ENCODE data around the gene C15orf62. TPM values are rescaled to one million over a fixed set of nuclear protein-coding genes. Genes with fewer than 3 reads are reported as not detected.

The C15orf62 gene
- total RNA-seq, 1 experiment from 2014 or later: 0.72 TPM

Other genes with a start within 250 kb of the C15orf62 start
- gene CCDC32, start 204.9 kb upstream of the C15orf62 start, total RNA-seq (2021): 12.8 to 15.6 TPM (median 13.7 TPM) in 3 replicates
- gene RPUSD2, start 200.7 kb upstream of the C15orf62 start, total RNA-seq (2021): 28.5 to 34.2 TPM (median 30.8 TPM) in 3 replicates
- 18.4 to 24.0 TPM (median 21.1 TPM) in 3 replicates for gene KNL1, start 175.7 kb upstream of the C15orf62 start, total RNA-seq (2021)
- 29.7 to 36.4 TPM (median 31.0 TPM) in 3 replicates for gene RAD51, start 74.8 kb upstream of the C15orf62 start, total RNA-seq (2021)
- gene RMDN3, start 14.7 kb upstream of the C15orf62 start, total RNA-seq (2021): 21.7 to 25.9 TPM (median 22.8 TPM) in 3 replicates
- gene GCHFR, start 5.9 kb upstream of the C15orf62 start, total RNA-seq (2021): 42.3 to 63.8 TPM (median 62.9 TPM) in 3 replicates
- gene ZFYVE19, start 37.1 kb downstream of the C15orf62 start, total RNA-seq (2021): 17.3 to 18.9 TPM (median 17.6 TPM) in 3 replicates
- gene DNAJC17, start 37.5 kb downstream of the C15orf62 start, total RNA-seq (2021): 49.8 to 53.0 TPM (median 50.2 TPM) in 3 replicates
- gene PPP1R14D, start 58.7 kb downstream of the C15orf62 start, total RNA-seq (2021): 0.25 TPM in 1 of 3 replicates, not detected in the others
- gene SPINT1, start 74.1 kb downstream of the C15orf62 start, total RNA-seq (2021): 140 to 153 TPM (median 144 TPM) in 3 replicates
- gene RHOV, start 104.3 kb downstream of the C15orf62 start, total RNA-seq (2021): 5.0 to 5.4 TPM (median 5.1 TPM) in 3 replicates
- 22.0 to 27.3 TPM (median 24.1 TPM) in 3 replicates for gene VPS18, start 124.5 kb downstream of the C15orf62 start, total RNA-seq (2021)
- 0.94 to 1.6 TPM (median 1.1 TPM) in 3 replicates for gene DLL4, start 159.4 kb downstream of the C15orf62 start, total RNA-seq (2021)
- gene CHAC1, start 183.5 kb downstream of the C15orf62 start, total RNA-seq (2021): 17.2 to 31.0 TPM (median 17.7 TPM) in 3 replicates